UCSD-AML1 (cell line): ENCODE data around the gene BFSP2.
A peak's percentile ranks its signal among the peaks of the same experiment; 100 is the strongest.
"Not testable (repeated sequence)": the region's sequence is repeated elsewhere in the genome, so short reads cannot be mapped to it uniquely, and the experiment has no call there.

Source experiments
- DNase-seq: peaks from one replicate; lab custom pipeline; 2025; ENCODE audit not compliant: unreplicated experiment; lab: John Stamatoyannopoulos, UW

Gene BFSP2

DNA sequence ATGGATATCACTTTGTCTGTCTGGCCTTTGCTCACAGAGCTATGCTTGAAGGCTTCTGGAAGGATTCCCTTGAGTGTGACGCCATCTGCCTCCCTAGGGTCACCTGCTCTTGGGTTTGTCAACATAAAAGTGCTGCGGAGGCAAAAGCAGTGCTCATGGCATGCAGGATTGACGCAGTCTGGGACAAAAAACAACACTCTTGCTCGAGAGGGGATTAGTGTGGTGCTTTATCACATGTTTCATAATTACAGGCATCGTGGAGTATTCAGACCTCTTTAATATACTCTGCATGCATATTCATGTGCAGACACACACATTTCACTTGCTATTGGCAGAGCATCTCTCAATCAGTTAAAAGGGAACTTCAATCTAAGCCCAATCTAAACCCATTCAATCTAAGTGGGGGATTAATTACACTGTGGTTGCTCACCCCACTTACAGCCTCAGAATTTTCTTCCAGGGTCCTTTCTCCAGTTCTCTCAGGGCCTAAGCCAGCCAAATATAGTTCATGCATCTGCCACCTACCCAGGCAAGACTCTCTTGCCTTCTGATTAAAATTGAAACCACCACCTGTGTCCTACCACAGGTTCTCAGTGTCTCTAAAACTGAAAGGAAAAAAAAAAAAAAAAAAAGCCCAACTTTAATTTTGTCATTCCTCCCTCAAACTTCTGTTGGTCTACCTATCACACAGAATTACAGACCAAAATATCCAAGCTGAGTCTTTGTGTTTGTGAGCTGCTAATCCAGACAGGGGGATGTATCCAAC, 75.6 kb downstream of the BFSP2 start:
- no peak for DNase-seq

DNA sequence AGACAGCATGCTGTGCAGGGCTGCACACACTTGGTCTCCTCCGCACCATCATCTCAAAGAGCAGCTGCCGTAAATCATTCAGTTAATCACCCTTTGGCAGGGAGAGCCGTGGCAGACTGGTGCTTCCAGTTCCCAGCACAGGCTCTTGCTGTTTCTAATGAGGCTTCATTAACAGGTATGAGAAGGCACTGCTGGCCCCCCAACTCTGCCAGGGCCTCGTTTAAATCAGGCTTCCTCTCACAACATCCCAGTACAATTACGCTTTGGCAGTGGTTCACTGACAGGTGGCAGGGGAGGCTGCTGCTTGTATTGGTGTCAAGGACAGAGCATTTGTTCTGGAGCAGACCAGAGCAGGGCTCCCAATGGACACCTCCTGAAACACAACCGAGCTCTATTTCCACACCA, 77.1 kb downstream of the BFSP2 start:
- no peak for DNase-seq

DNA sequence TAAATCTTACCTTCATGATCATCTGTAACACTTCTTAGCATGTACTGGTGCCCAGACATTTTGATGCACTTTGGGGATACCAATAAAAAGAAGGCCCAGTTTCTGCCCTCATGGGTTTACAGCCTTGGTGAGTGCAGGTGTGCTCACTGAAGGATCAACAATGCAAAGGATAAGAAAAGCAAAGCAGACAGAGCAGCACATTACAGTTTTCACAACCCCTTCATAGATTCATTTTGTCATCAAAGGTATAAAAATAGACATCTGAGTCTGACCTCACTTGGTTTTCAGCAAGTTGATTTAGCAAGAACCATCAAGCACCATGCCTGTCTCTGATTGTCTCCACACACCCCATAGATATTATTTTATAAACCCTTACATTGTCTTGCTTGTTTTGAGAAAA, 77.6 kb downstream of the BFSP2 start:
- no peak for DNase-seq

DNA sequence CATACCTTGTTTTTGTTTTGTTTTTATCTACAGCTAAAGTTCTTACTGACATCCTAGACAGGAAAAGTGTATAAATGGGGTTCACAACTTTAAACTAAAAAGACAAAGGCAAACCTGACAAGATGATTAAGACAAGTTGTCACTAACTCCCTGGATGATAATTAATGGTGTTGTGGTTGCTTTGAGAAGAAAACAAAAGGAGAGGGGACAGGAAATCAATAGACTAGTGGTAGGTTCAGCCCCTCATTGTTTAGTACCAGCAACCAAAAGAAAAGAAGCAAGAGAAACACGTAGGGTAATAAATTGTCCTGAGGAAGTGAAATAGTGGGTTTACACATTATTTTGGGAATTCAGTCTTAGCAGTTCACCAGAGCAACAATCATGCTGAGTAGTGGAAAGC, 78.8 kb downstream of the BFSP2 start:
- DNase-seq: no peak

DNA sequence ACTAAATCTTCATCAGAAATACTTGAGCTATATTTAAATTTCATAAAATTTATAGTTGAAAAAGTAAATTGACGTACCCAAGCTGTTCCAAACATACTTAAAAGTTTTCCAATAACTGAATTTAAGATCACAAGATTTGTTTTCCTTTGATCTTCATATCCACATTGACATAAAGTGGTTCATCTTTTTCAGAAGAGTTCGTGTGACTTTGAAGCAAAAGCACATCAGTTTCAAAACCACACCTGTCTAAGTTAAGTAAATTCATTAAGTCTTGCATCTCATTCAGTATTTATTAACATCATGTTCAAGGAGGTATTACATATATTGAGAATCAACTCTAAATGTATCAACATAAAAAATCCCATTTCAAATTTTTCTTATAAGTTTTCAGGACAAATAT, 79.5 kb downstream of the BFSP2 start:
- no peak for DNase-seq

DNA sequence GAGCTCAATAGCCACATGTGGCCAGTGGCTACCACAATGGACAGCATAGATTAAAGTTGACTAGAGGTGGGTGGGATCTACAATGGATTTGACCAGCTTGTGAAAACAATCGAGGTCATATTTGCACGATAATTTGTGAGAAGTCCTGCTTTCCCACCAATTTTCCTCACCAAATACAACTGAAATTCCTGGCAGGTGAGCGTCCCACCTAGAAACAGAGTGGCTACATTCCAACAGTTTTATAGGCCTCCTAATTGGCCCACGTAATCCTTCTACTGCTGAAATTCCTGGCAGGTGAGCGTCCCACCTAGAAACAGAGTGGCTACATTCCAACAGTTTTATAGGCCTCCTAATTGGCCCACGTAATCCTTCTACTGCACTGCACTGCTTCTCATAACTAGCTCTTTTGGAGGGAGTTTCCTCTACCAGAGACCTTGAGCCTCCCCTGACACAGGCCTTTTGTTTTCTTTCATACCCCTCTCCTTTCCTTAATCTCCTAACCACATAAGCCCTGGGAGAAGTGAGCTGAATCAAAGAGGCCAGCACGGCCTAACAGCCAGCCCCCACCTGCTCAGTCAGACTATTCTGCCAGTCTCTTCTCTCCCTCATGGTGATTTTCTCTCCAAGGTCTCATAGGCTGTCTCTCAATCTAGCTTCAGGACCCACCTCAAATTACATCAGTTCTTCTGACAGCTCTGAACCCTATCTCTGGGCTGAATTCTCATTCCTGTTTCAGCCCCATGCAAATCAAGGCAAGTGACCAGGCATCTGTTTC, 80.2 kb downstream of the BFSP2 start:
- DNase-seq: no peak

DNA sequence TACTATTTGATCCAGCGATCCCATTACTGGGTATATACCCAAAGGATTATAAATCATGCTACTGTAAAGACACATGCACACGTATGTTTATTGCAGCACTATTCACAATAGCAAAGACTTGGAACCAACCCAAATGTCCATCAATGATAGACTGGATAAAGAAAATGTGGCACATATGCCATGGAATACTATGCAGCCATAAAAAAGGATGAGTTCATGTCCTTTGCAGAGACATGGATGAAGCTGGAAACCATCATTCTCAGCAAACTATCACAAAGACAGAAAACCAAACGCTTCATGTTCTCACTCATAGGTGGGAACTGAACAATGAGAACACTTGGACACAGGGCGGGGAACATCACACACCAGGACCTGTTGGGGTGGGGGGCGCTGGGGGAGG, 82.6 kb downstream of the BFSP2 start:
- DNase-seq: not testable (repeated sequence)

DNA sequence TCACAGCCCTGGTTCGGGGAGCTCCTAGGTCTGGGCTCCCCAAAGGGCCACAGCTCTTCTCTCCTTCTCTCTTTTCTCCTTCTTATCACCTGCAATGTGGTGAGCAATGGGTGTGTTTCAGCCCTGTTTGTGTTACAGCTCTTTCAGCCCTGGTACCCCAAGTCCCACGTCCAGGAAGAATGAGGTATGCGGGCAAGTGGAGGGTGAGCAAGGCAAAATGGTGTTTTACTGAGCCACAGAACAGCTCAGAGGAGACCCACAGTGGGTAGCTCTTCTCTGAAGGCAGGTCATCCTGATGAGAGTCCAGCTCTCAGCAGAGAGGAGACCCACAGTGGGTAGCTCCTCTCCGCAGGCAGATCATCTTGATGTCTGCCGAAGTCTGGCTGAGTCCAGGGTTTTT, 86.8 kb downstream of the BFSP2 start:
- DNase-seq: no peak

DNA sequence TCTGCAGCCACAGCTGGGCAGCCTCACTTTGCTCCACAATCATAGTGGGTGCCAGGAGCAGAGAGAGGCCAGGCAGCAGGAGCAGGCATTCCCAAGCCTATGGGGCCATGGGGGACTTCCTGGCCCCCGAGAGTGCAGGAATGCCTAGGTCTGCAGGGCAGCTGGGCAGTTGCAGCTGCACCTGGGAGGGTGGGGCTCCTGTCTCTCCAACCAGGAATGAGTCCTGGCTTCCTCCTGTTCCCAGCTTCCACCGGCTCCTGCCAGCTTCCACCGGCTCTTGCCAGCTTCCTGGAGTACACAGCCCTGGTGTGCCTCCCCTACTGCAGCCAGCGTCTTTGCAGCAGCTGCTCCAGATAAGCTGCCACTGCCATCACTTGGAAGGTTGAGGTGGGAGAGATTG, 87.3 kb downstream of the BFSP2 start:
- no peak for DNase-seq

DNA sequence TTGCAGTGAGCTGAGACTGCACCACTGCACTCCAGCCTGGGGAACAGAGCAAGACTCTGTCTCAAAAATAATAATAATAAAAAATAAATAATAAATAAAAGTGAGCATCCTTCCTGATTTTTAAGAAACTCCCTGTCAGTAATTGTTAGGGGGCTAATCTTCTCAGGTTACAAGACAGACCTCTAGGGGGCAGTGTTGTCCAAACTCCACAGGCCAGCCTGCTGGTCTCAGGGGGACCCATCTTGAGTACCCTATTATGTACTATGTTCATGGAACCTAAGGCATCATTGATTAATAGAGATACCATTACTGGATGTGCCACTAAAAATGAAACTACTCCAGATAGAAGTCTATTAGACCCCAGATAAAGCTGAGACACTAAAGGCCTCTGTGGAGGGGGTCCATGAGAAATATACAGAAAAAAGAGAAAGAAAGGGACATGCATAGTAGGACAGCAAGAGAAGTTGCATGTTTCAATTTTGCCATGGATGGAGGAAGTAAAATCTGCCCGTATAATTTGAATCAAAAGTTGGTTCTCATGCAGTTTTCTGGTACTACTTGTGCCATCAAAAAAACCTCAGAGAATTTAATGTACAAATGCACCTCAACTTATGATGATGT, 88.2 kb downstream of the BFSP2 start:
- peak; percentile 21 for DNase-seq

DNA sequence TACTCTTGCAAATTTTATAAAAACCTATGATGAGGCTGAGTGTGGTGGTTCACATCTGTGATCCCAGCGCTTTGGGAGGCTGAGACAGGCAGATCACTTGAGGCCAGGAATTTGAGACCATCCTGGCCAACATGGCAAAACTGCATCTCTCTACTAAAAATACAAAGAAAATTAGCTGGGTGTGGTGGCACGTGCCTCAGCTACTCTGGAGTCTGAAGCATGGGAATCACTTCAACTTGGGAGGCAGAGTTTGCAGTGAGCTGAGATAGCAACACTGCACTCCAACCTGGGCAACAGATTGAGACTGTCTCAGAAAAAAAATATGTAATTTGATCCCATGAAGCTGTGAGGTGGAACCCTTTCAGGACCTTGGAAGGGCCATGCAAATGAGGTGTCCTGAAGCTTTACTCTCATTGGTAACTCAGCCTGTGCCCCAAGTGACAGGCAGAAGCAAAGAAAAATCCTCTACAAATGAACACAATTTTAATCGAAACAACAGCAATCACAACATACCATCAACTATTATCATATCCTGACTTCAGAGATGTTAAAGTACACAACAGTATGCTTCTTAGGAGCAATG, 89.0 kb downstream of the BFSP2 start:
- no peak for DNase-seq

DNA sequence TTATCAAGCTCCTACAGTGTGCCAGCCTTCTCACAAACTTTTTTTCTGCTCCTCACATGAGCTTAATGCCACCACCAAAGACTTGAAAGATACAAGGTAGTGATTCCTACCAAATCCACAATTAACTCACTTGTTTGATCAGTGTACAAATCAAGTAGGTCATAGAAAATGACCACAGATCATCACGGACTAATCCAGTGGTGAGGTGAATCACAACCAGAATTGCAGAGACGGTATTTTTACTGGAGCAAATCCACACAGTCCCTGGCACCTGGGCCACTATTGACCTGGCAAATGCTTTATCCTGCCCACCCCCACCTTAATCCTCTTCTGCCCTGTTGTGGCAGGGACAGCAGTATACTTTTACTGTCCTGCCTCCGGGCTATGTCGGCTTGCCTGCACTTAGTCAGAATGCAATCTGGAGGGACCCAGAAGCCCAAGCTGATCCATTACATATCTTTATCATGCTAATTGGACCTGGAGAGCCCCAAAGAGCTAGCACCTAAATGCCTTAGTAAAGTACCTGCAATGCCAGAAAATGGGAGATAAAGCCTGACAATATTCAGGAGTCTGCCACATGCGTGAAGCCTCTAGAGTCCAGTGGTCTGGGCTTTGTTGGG, 89.7 kb downstream of the BFSP2 start:
- DNase-seq: no peak

DNA sequence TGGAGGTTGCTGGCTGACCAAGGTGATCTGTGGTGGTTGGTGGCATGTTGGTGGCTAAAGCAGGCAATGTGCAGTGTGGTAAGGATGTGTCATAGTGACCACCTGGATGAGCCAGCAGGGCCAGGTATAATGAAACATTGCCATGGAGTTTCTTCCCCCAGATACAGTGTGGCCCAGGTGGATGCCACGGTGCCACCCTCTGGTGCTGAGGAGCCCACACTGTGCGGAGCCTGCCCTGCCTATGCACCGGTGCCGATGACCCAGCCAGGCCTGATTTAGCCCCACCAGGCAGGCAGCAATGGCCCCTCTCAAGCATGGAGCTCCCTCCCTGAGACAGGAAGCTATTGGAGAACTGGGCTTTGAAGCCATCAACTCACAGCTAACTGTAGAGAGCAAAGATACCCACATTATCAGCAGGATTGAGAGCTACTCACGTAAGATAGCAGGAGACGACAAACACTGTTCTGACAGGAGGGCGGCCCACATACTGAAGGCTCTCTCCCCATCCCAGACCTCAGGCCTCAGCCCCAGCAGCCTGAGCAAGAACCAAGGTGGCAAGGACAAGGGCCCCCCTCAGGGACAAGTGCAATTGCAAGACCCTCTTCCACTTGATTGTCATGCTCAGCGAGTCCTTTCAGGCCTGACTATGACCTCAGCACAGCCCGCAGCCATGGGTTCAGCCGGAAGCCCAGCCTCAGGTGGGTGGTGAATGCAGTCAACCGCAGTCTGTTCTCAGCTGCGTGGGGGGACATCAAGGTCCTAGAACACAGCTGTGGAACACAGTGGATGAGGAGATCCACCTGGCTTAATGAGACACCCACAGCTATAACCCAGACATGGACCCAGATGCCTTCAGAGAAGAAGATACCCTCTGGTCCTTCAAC, 90.9 kb downstream of the BFSP2 start:
- no peak for DNase-seq

DNA sequence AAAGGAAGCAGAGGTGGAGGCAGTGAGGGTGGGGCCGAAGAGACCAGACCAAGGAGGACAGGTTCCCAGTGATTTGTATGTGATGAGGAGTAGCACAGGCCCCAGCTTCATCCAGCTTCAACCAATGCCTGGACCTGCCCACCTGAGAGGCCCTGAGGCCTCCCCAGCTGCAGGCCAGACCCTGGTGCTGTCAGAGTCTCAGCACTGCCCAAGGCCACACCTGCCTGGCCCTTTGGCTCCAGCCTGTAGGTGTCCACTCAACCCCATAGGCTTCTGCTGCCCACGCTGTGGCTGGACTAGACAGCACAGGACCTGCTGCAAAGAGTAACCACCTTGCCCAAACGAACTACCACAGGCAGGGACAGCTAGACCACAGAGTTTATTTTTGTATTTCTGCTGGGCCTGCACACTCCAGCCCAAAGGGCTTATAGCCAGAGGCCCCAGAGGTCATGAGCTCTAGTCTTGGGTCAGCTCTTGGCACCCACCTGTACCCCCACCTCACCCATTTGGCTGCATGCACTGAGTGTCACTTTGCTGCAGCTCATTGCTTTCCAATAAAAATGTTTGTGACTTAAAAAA, 91.7 kb downstream of the BFSP2 start:
- DNase-seq: no peak

DNA sequence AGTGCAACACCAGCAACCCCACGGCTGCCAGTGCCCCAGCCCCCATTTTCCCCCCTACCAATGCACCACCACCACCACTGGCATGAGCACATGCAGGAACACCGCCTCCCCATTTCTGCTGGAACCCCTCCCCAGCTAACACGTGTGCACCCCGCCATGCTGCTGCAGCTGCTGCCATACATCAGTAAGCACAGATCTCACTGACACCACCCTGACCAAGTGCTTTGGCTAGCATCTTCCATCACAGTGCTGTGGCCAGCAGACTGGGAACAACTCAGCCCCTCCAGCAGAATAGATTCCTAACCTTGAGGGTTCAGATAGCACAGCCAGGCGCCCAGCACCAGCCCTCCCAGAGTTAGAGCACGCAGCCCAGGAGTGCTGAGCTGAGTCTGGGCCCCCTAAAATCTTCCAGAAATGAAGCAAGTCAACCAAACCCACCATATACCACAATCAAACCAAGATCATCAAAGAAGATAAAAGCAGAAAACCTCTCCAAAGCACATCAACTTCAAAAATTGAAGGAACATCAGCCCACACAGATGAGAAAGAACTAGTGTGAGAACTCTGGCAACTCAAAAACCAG, 92.4 kb downstream of the BFSP2 start:
- no peak for DNase-seq

DNA sequence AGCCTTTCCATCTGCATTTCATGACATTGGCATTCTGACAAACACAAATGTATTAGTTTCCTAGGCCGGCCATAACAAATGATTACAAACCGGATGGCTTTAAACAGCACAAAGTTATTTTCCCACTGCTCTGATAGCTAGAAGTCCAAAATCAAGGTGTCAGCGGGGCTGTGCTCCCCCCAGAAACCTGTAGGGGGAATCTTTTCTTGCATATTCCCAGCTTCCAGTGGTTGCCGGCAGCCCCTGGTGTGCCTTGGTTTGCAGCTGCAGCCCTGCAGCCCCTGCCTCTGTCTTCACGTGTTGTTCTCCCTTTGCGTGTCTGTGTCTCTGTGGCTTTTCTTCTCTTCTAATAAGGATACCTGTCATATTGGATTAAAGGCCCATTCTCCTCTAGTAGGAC, 94.6 kb downstream of the BFSP2 start:
- peak; percentile 39 for DNase-seq

DNA sequence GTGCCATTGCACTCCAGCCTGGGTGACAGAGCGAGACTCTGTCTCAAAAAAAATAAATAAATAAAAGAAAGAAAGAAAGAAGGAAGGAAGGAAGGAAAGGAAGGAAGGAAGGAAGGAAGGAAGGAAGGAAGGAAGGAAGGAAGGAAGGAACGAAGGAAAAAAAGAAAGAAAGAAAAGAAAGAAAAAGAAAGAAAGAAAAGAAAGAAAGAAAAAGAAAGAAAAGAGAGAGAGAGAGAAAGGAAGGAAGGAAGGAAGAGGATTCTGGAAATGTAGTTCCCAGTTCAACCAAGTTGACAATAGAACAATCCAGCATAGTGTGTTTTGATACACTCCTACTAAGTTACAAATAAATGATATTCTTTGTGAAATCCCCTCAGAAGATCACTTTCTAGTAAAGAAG, 102.7 kb downstream of the BFSP2 start:
- DNase-seq: not testable (repeated sequence)

DNA sequence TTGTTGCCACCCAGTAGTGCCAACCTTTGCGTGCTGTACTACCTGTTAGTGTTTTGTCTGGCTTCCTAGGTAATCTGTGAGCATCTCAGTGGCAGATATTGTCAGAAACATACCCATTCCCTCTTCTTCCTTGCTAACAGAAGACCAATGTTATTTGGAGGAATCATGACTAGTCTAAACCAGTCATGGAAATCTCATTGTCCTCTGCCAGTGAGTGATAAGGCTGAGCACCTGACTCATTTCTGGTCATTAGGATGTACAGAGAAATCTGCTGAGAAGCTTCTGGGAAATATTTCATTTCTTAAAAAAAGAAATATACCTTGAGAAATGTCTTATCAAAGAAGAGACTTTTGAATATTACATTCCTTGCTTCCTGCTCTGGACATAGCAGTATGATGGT, 103.6 kb downstream of the BFSP2 start:
- no peak for DNase-seq

DNA sequence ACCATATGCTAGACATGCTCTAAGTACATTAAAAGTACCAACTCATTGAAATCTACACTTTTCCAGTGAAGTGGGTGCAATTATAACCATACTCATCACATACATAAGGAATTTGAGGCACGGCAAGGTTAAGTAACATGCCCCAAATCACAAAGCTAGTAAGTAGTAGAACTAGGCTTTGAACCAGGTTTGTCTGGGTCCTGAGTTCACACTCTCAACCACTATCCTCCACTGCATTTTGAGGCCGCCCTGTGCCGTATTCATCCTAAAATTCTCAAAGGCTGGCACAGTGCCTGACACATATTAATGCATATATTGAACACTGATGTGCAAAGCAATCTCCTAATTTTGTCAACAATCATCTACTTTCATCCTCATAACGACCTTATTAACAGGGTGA, 104.9 kb downstream of the BFSP2 start:
- no peak for DNase-seq

DNA sequence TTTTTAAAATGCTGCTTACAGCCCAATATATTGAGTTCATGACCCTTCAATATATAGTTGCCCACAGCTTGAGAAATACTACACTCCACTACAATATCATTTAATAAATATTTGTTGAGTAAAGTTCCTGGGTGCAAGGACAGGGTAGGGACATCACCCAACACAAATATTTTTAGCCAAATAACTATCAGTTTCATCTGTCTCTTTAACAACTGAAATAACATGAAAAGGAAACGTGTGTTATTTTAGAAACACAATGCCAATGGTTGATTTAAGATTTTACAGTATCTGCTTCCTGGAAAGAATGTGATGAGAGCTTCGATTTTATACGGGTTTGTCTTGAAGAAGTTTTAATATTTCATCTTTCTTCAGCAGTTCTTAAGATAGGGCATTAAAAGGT, 106.0 kb downstream of the BFSP2 start:
- DNase-seq: no peak
